Gastroesophageal sphincter (tissue), 4 donors: Measurements from ENCODE around the gene SUDS3. TPM values are rescaled to one million over a fixed set of nuclear protein-coding genes. Genes with fewer than 3 reads are reported as not detected.

Source experiments
- ATAC-seq: fragments of 150-250 bp; one replicate; pipeline ENCODE4 v1.9.1; 2016; ENCODE audit warnings: mild to moderate bottlenecking, moderate library complexity
- H3K27ac ChIP-seq, 4 donors: fragments of 200-600 bp; sonication (generic) in 3 of 4; 1 replicate in 3 of 4; 2 replicates in 1 of 4; pipeline ENCODE4 v1.5.1; 2016 to 2019
- H3K27me3 ChIP-seq: fragments of 200-600 bp; sonication (generic); one replicate; pipeline ENCODE4 v1.5.1; 2019
- H3K36me3 ChIP-seq, 2 donors: fragments of 200-600 bp; sonication (generic); one replicate each; pipeline ENCODE4 v1.5.1; 2019; ENCODE audit warnings: control low read depth in 1 of 2
- H3K4me1 ChIP-seq, 3 donors: fragments of 200-600 bp; sonication (generic); 1 replicate in 2 of 3; 2 replicates in 1 of 3; pipeline ENCODE4 v1.5.1; 2016 to 2019; ENCODE audit warnings: control low read depth in 2 of 3
- H3K4me3 ChIP-seq, 2 donors: fragments of 200-600 bp; sonication (generic); one replicate each; pipeline ENCODE4 v1.5.1; 2019; ENCODE audit warnings: mild to moderate bottlenecking in 1 of 2, moderate library complexity in 1 of 2
- H3K9me3 ChIP-seq, 3 donors: fragments of 200-600 bp; sonication (generic); one replicate each; pipeline ENCODE4 v1.5.1; 2017 to 2019; ENCODE audit warnings: control low read depth in 2 of 3
- CTCF ChIP-seq, 4 experiments: fragments of 200-600 bp in 2 of 4; fragments of 450-650 bp in 2 of 4; sonication (generic) in 1 of 4; IDR thresholded peaks; one replicate each; pipeline ENCODE4 v1.5.1; 2017 to 2019; ENCODE audit warnings: antibody characterized with exemption in 4 of 4, mild to moderate bottlenecking in 2 of 4, moderate library complexity in 2 of 4
- EP300 ChIP-seq: sonication (generic); formaldehyde crosslinking; IDR thresholded peaks from one replicate; pipeline ENCODE4 v1.6.1; 2017; ENCODE audit warnings: antibody characterized with exemption, mild to moderate bottlenecking
- POLR2A ChIP-seq, 2 donors: fragments of 450-650 bp; IDR thresholded peaks; one replicate each; pipeline ENCODE4 v1.6.1; 2017; ENCODE audit warnings: antibody characterized with exemption in 2 of 2, mild to moderate bottlenecking in 2 of 2, moderate library complexity in 1 of 2
- POLR2AphosphoS5 ChIP-seq: sonication (generic); formaldehyde crosslinking; IDR thresholded peaks from one replicate; pipeline ENCODE4 v1.6.1; 2017; ENCODE audit warnings: antibody characterized with exemption
- WGBS, 2 donors: methylation state at CpG; one replicate each; pipeline ENCODE4 v1.1.5; 2018; ENCODE audit warnings: low coverage in 1 of 2; 5-methylcytosine and 5-hydroxymethylcytosine counted together
- total RNA-seq, 4 donors: library from RNA; depleted of rRNA; stranded (reverse); fragments of >200 nt; gene quantifications; one replicate each; pipeline ENCODE4 v1.1.0, GENCODE V29; 2016

Gene SUDS3
- total RNA-seq, 4 donors from 2014 or later, result 57.2 to 65.5 (median 61.5) TPM

GRCh38 chr12:118330421-118331018 lies 45.8 kb upstream of the SUDS3 start:
- no peaks in the 10 kb centered on the region for H3K27me3 ChIP-seq
- TF ChIP-seq POLR2AphosphoS5 (no peak), EP300 (no peak), CTCF (IDR thresholded peaks at IDR 0.05) (no peak), POLR2A (IDR thresholded peaks at IDR 0.05) (no peak)
- 43 to 45% methylated on average over 2 to 3 of the region's 3 CpGs for WGBS, 2 donors
- no peaks in the 10 kb centered on the region for H3K36me3 ChIP-seq
- H3K4me3 ChIP-seq, result no peak overlapping the region
- H3K4me1 ChIP-seq, result peaks cover 0 to 23% (median 0%) of the 10 kb centered on the region in 3 donors
- H3K9me3 ChIP-seq, result no peaks in the 10 kb centered on the region
- ATAC-seq, result no peak
- H3K27ac ChIP-seq, result no peak overlapping the region

DNA sequence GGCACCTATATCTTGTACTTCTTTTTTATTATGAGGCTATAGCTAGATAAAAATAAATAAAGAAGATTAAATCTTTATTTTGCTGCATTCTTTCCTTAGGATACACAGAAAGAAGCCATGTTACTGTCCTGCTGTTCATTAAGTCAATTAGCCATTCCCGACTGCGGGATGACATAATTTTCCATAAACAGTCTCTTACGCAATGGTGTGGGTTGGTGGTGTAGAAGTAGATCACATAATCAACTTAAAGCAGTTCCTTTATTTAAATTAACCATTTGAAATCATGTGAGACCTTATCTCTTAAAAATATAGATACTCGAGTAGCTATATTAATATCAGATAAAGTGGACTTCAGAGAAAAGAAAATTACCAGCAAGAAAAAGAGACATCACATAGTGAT lies 43.8 kb upstream of the SUDS3 start:
- Histone ChIP-seq H3K27me3 (no peaks in the 10 kb centered on the region), H3K9me3 (no peaks in the 10 kb centered on the region), H3K27ac (no peak overlapping the region), H3K36me3 (no peaks in the 10 kb centered on the region), H3K4me1 (peaks cover 0 to 17% (median 0%) of the 10 kb centered on the region in 3 donors), H3K4me3 (no peak overlapping the region)
- TF ChIP-seq CTCF (IDR thresholded peaks at IDR 0.05) (no peak), POLR2AphosphoS5 (no peak), EP300 (no peak), POLR2A (IDR thresholded peaks at IDR 0.05) (no peak)
- WGBS, 2 donors, result 80 to 92% methylated on average over 3 to 4 of the region's 4 CpGs
- ATAC-seq, result no peak

DNA sequence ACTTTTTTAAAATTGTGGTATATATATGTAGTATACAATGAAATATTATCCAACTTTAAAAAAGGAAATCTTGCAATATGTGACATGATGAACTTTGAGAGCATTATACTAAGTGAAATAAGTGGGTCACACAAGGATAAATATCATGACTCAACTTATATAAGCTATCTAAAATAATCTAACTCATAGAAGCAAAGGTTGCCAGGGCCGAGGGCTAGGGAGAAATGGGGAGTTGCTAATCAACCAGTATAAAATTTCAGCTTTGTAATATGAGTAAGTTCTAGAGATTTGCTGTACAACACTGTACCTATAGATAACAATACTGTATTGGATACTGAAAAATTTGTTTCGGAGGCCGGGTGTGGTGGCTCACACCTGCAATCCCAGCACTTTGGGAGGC lies 42.1 kb upstream of the SUDS3 start:
- H3K27ac ChIP-seq, result no peak overlapping the region
- H3K36me3 ChIP-seq, result no peaks in the 10 kb centered on the region
- TF ChIP-seq EP300, result no peak
- TF ChIP-seq CTCF (IDR thresholded peaks at IDR 0.05), result no peak
- no peak for TF ChIP-seq POLR2AphosphoS5
- no peak for TF ChIP-seq POLR2A (IDR thresholded peaks at IDR 0.05)
- no peaks in the 10 kb centered on the region for H3K27me3 ChIP-seq
- peaks cover 0 to 17% (median 0%) of the 10 kb centered on the region in 3 donors for H3K4me1 ChIP-seq
- WGBS, 2 donors, result 79 to 97% methylated on average over 3 of the region's 3 CpGs
- H3K9me3 ChIP-seq, result no peaks in the 10 kb centered on the region
- no peak for ATAC-seq
- no peak overlapping the region for H3K4me3 ChIP-seq

DNA sequence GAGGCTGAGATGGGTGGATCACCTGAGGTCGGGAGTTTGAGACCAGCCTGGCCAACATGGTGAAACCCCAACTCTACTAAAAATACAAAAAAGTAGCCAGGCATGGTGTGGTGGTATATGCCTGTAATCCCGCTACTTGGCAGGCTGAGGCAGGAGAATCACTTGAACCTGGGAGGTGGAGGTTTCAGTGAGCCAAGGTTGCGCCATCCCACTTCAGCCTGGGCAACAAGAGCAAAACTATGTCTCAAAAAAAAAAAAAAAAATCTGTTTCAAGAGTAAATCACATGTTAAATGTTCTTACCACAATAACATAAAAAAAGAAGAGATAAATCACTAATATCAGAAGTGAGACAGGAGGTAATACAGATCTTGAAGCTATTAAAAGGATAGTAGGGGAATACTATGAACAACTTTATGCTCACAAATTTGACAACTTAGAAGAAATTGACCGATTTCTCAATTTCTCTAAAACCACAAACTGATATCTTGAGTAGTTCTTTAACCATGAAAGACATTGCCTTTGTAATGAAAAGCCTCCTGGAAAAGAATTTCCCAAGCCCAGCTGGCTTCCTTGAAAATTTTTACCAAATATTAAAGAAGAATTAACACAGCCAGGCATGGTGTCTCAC lies 41.3 kb upstream of the SUDS3 start:
- H3K9me3 ChIP-seq, result no peaks in the 10 kb centered on the region
- no peak for ATAC-seq
- no peaks in the 10 kb centered on the region for H3K27me3 ChIP-seq
- H3K27ac ChIP-seq, result no peak overlapping the region
- no peak for TF ChIP-seq CTCF (IDR thresholded peaks at IDR 0.05)
- no peak for TF ChIP-seq EP300
- TF ChIP-seq POLR2A (IDR thresholded peaks at IDR 0.05), result no peak
- WGBS, 2 donors, result 73 to 88% methylated on average over 3 of the region's 4 CpGs
- peaks cover 0 to 10% (median 0%) of the 10 kb centered on the region in 3 donors for H3K4me1 ChIP-seq
- no peaks in the 10 kb centered on the region for H3K36me3 ChIP-seq
- no peak overlapping the region for H3K4me3 ChIP-seq

- H3K36me3 ChIP-seq, result no peaks in the 10 kb centered on the region
- H3K9me3 ChIP-seq, result no peaks in the 10 kb centered on the region
- TF ChIP-seq EP300, result no peak
- TF ChIP-seq POLR2A (IDR thresholded peaks at IDR 0.05), result no peak
- no peak for TF ChIP-seq POLR2AphosphoS5
- TF ChIP-seq CTCF (IDR thresholded peaks at IDR 0.05), result no peak
- ATAC-seq, result no peak
- WGBS, 2 donors, result 76% methylated on average over 2 of the region's 2 CpGs
- no peak overlapping the region for H3K27ac ChIP-seq
- no peaks in the 10 kb centered on the region for H3K27me3 ChIP-seq
- H3K4me3 ChIP-seq, result no peak overlapping the region
- H3K4me1 ChIP-seq, result peaks cover 0 to under 1% (median 0%) of the 10 kb centered on the region in 3 donors
Measured at GRCh38 chr12:118336123-118336522, 40.2 kb upstream of the SUDS3 start.
